ENCODE results near the gene TNS4. TPM values are rescaled to one million over a fixed set of nuclear protein-coding genes. Genes with fewer than 3 reads are reported as not detected.

The TNS4 gene
- total RNA-seq, 1 experiment from 2014 or later: 187 TPM

- no peak for DNase-seq (ENCODE audit: low spot score)
Observed at GRCh38 chr17:40459636-40460603, 41.5 kb downstream of the TNS4 start.

GRCh38 chr17:40458851-40459482 is 42.5 kb downstream of the TNS4 start:
- DNase-seq (ENCODE audit: low spot score): no peak

- DNase-seq (ENCODE audit: low spot score): no peak
Observed at GRCh38 chr17:40457964-40458791, 43.2 kb downstream of the TNS4 start.

GRCh38 chr17:40457369-40457768 is 44.1 kb downstream of the TNS4 start:
- no peak for DNase-seq (ENCODE audit: low spot score)

- no peak for DNase-seq (ENCODE audit: low spot score)
Observed at GRCh38 chr17:40456396-40456951, 44.9 kb downstream of the TNS4 start.

- DNase-seq (ENCODE audit: low spot score): no peak
Observed at GRCh38 chr17:40454613-40454995, 46.8 kb downstream of the TNS4 start.

GRCh38 chr17:40453881-40454612 is 47.4 kb downstream of the TNS4 start:
- DNase-seq (ENCODE audit: low spot score): no peak

GRCh38 chr17:40452921-40453378 is 48.5 kb downstream of the TNS4 start:
- no peak for DNase-seq (ENCODE audit: low spot score)

- DNase-seq (ENCODE audit: low spot score): no peak
Observed at GRCh38 chr17:40452216-40452787, 49.1 kb downstream of the TNS4 start.

- no peak for DNase-seq (ENCODE audit: low spot score)
Observed at GRCh38 chr17:40451420-40451819, 50.0 kb downstream of the TNS4 start.

- peak; percentile 71 for DNase-seq (ENCODE audit: low spot score)
Observed at GRCh38 chr17:40450175-40450574, 51.2 kb downstream of the TNS4 start.

- peak; percentile 88 for DNase-seq (ENCODE audit: low spot score)
Observed at GRCh38 chr17:40448639-40449261, 52.7 kb downstream of the TNS4 start.

GRCh38 chr17:40448213-40448638 is 53.2 kb downstream of the TNS4 start:
- no peak for DNase-seq (ENCODE audit: low spot score)

- no peak for DNase-seq (ENCODE audit: low spot score)
Observed at GRCh38 chr17:40447806-40448205, 53.6 kb downstream of the TNS4 start.

GRCh38 chr17:40447148-40447644 is 54.2 kb downstream of the TNS4 start:
- no peak for DNase-seq (ENCODE audit: low spot score)

GRCh38 chr17:40445751-40446468 is 55.5 kb downstream of the TNS4 start:
- DNase-seq (ENCODE audit: low spot score): no peak

- peak; percentile 38 for DNase-seq (ENCODE audit: low spot score)
Observed at GRCh38 chr17:40443988-40444899, 57.2 kb downstream of the TNS4 start.
